ENCODE data around the gene GABRA6.

The GABRA6 gene

DNA sequence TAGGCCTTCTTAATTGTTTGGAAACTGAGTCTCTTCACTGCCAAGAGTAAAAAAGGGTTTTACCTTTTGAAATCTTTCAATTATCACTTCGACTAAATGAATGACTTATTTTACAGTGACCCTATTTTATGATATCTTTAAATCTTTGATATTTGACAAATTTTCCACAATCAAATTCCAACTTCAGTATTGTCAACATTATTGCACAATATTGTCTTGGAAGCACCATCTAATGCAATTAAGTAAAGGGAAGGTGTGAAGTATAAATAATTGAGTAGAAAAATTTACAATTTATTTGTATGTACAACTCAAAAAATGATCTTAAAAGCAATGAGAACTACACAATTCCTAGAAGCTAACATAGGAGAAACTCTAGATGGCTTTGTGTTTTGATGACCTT is 49.2 kb downstream of the GABRA6 start:
- no peak overlapping the region for H3K4me3 ChIP-seq (ENCODE audit: low read depth, low read length)
- TF ChIP-seq, protein P1, sequence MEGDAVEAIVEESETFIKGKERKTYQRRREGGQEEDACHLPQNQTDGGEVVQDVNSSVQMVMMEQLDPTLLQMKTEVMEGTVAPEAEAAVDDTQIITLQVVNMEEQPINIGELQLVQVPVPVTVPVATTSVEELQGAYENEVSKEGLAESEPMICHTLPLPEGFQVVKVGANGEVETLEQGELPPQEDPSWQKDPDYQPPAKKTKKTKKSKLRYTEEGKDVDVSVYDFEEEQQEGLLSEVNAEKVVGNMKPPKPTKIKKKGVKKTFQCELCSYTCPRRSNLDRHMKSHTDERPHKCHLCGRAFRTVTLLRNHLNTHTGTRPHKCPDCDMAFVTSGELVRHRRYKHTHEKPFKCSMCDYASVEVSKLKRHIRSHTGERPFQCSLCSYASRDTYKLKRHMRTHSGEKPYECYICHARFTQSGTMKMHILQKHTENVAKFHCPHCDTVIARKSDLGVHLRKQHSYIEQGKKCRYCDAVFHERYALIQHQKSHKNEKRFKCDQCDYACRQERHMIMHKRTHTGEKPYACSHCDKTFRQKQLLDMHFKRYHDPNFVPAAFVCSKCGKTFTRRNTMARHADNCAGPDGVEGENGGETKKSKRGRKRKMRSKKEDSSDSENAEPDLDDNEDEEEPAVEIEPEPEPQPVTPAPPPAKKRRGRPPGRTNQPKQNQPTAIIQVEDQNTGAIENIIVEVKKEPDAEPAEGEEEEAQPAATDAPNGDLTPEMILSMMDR (IDR thresholded peaks at IDR 0.05; ENCODE audit: insufficient read depth, low read depth, low read length, missing control alignments): no peak
- no peak for DNase-seq (ENCODE audit: low read depth)

DNA sequence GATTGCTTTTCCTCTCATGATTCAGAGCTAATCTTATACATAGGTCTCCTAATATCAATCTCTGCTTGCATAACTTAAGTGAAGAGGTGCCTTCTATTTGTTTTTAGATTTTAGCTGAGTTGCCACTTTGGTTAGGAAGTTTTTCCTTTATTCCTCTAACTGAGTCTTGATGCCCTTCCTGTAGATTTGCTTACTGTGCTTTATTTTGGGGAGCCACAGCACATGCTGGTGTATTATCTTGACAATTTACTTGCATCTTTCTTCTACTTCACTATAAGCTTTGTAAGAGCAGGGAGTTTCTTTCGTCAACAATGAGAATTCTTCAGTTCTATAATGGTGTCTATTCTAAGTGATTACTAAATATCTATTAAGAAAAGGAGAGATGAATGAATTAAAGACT is 54.9 kb downstream of the GABRA6 start:
- TF ChIP-seq, protein P1 (IDR thresholded peaks at IDR 0.05; ENCODE audit: insufficient read depth, low read depth, low read length, missing control alignments): no peak
- DNase-seq (ENCODE audit: low read depth): no peak
- no peak overlapping the region for H3K4me3 ChIP-seq (ENCODE audit: low read depth, low read length)

DNA sequence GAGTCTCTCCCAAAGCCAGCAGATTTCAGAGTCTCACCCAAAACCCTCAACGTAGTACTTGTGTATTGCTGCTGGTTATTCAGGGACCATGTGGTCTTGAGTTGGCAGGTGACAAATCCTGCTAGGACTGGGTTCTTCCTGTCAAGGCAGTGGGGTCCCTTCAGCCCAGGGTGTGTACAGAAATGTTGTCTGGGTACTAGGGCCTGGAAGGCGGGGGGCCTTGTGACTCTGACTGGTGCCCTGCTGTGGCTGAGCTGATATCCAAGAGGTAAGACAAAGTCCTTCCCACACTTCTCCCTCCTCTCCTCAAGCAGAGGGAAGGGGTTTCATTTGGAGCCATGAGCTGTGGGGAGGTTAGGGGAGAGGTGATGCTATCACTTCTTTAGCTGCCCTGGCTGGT is 58.8 kb downstream of the GABRA6 start:
- DNase-seq (ENCODE audit: low read depth): no peak
- no peak overlapping the region for H3K4me3 ChIP-seq (ENCODE audit: low read depth, low read length)
- TF ChIP-seq, protein P1 (IDR thresholded peaks at IDR 0.05; ENCODE audit: insufficient read depth, low read depth, low read length, missing control alignments): no peak

DNA sequence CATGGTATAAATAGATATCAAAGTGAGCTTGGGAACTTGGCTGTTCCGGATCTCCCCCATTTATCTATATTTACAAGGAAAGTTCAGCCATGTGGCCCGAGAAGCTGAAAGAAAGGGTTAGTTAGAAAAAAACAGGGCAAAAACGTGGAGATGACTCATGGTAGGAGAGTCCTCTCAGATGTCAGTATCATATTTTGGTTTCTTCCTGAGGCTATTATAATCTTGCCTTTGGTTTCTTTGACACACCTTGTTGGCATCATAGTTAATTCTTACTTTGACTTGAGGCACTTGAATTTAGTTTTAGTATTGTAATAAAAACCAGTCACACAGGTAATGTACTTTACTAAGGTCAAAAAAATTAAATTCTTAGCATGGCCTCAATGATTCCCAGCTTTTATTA is 59.9 kb downstream of the GABRA6 start:
- no peak overlapping the region for H3K4me3 ChIP-seq (ENCODE audit: low read depth, low read length)
- DNase-seq (ENCODE audit: low read depth): no peak
- TF ChIP-seq, protein P1 (IDR thresholded peaks at IDR 0.05; ENCODE audit: insufficient read depth, low read depth, low read length, missing control alignments): no peak

DNA sequence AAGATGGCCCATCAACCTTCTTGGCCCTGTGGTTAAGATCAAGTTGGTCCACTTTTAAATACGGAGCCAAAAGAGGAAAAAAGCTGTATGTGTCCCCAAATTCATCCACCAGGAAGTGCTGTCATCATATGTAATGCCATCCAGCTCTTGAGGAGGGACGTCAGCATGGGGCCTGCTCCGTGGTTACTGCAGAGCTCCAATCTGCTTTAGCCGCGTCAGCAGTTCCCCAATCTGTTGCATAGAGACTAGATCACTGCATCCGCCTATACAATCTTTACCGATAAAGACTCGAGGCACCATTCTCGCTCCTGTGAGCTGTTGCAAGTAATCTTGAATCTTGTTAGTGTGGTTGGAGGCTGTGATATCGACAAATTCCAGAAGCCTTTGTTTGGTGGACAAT is 65.7 kb downstream of the GABRA6 start:
- no peak overlapping the region for H3K4me3 ChIP-seq (ENCODE audit: low read depth, low read length)
- TF ChIP-seq, protein P1 (IDR thresholded peaks at IDR 0.05; ENCODE audit: insufficient read depth, low read depth, low read length, missing control alignments): no peak
- no peak for DNase-seq (ENCODE audit: low read depth)

Data from GM12865 (cell line).